ENCODE data around the gene MACF1. TPM values are rescaled to one million over a fixed set of nuclear protein-coding genes. Genes with fewer than 3 reads are reported as not detected.

The MACF1 gene
- total RNA-seq, 1 experiment from 2014 or later, result 190 TPM

DNA sequence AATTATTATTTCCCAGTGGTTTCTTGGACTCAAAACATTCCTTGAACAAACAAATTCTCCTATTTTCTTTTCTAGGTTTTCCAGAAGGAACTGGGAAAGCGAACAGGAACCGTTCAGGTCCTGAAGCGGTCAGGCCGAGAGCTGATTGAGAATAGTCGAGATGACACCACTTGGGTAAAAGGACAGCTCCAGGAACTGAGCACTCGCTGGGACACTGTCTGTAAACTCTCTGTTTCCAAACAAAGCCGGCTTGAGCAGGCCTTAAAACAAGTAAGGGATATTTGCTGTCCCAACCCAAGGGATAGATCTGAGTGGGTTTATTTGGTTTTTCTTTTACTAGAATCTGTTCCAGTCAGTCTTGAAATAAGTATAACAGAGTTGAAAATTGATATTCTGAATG lies 247.6 kb downstream of the MACF1 start:
- H3K23ac ChIP-seq (ENCODE audit: insufficient read length, low read depth, low read length), result no peak overlapping the region
- no peak overlapping the region for H3K18ac ChIP-seq (ENCODE audit: insufficient read length, low read depth, low read length)
- Mint-ChIP-seq H3K36me3 (ENCODE audit: insufficient read depth in 1 of 3, low read depth in 3 of 3) (peaks cover 68 to 94% (median 93%) of the 10 kb centered on the region in 3 experiments; a peak in 6 of 7 replicates), H3K27ac (peak overlapping the region in 1 of 3 experiments; percentile 80; a peak in 1 of 7 replicates), H3K9me3 (no peaks in the 10 kb centered on the region), H3K4me1 (no peaks in the 10 kb centered on the region), H3K4me3 (no peak overlapping the region), H3K27me3 (ENCODE audit: low read depth) (no peaks in the 10 kb centered on the region; the same call in 1 of the 2 replicates)
- no peak overlapping the region for H4K5ac ChIP-seq (ENCODE audit: insufficient read length, low read depth, low read length)
- H3K27ac ChIP-seq (ENCODE audit: insufficient read length, low read depth, low read length), result no peak overlapping the region
- no peaks in the 10 kb centered on the region for H3K79me1 ChIP-seq (ENCODE audit: insufficient read depth, low read depth, low read length, poor library complexity, severe bottlenecking)
- no peak overlapping the region for H3K4me2 ChIP-seq (ENCODE audit: insufficient read depth, insufficient read length, low read length)
- H4K8ac ChIP-seq (replicated peaks; ENCODE audit: insufficient read length, low read depth, low read length), result no peak overlapping the region
- no peak overlapping the region for H3K56ac ChIP-seq (ENCODE audit: insufficient read length, low read depth, low read length)
- H2BK15ac ChIP-seq (ENCODE audit: low read depth, low read length), result no peak overlapping the region
- no peaks in the 10 kb centered on the region for H3K23me2 ChIP-seq (ENCODE audit: insufficient read length, low read depth, low read length, poor library complexity, severe bottlenecking)
- no peaks in the 10 kb centered on the region for H4K20me1 ChIP-seq (ENCODE audit: control insufficient read depth, insufficient read depth, insufficient read length)
- no peaks in the 10 kb centered on the region for H3K79me2 ChIP-seq (ENCODE audit: insufficient read depth, low read length)
- H3K27me3 ChIP-seq (ENCODE audit: insufficient read depth, low read length), result no peaks in the 10 kb centered on the region
- H3T11ph ChIP-seq (ENCODE audit: low read length), result no peak overlapping the region
- no peak overlapping the region for H3K14ac ChIP-seq (ENCODE audit: insufficient read depth, low read length)
- no peak for DNase-seq
- TF ChIP-seq, protein P1, sequence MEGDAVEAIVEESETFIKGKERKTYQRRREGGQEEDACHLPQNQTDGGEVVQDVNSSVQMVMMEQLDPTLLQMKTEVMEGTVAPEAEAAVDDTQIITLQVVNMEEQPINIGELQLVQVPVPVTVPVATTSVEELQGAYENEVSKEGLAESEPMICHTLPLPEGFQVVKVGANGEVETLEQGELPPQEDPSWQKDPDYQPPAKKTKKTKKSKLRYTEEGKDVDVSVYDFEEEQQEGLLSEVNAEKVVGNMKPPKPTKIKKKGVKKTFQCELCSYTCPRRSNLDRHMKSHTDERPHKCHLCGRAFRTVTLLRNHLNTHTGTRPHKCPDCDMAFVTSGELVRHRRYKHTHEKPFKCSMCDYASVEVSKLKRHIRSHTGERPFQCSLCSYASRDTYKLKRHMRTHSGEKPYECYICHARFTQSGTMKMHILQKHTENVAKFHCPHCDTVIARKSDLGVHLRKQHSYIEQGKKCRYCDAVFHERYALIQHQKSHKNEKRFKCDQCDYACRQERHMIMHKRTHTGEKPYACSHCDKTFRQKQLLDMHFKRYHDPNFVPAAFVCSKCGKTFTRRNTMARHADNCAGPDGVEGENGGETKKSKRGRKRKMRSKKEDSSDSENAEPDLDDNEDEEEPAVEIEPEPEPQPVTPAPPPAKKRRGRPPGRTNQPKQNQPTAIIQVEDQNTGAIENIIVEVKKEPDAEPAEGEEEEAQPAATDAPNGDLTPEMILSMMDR (conservative IDR thresholded peaks at IDR 0.05), result no peak
- no peak overlapping the region for H2AK5ac ChIP-seq (ENCODE audit: insufficient read length, low read length)
- no peaks in the 10 kb centered on the region for H3K4me1 ChIP-seq (ENCODE audit: insufficient read depth, low read length)
- no peaks in the 10 kb centered on the region for H3K9me3 ChIP-seq (ENCODE audit: control insufficient read depth, low read depth, low read length)
- H3K4ac ChIP-seq (ENCODE audit: low read depth, low read length), result no peak overlapping the region
- no peak overlapping the region for H2BK12ac ChIP-seq (ENCODE audit: insufficient read length, low read depth, low read length)
- WGBS (ENCODE audit: extremely low coverage, insufficient read length, low lambda C conversion rate), result no CpG with 5 or more reads among the region's 7 CpGs
- no peak overlapping the region for H2AFZ ChIP-seq (ENCODE audit: low read length)
- H2BK20ac ChIP-seq (ENCODE audit: low read depth, low read length, poor library complexity, severe bottlenecking), result no peak overlapping the region
- H4K91ac ChIP-seq (ENCODE audit: insufficient read length, low read depth, low read length), result no peak overlapping the region
- H3K9ac ChIP-seq (ENCODE audit: extremely low read depth, insufficient read length, low read length), result no peak overlapping the region
- H2BK5ac ChIP-seq (ENCODE audit: insufficient read length, low read length), result no peak overlapping the region
- H2BK120ac ChIP-seq (ENCODE audit: low read depth, low read length, poor library complexity, severe bottlenecking), result no peak overlapping the region
